GM21423 (cell line): ENCODE results near the gene NAA15.
A peak's percentile ranks its signal among the peaks of the same experiment; 100 is the strongest.
"Not testable (repeated sequence)": the region's sequence is repeated elsewhere in the genome, so short reads cannot be mapped to it uniquely, and the experiment has no call there.

Experiments used
- ATAC-seq: cut with Tn5 transposase; IDR thresholded peaks from one replicate; pipeline ENCODE4 v1.9.1; 2021; ENCODE audit warnings: mild to moderate bottlenecking, moderate library complexity; ENCODE audit not compliant: unreplicated experiment

Gene NAA15

DNA sequence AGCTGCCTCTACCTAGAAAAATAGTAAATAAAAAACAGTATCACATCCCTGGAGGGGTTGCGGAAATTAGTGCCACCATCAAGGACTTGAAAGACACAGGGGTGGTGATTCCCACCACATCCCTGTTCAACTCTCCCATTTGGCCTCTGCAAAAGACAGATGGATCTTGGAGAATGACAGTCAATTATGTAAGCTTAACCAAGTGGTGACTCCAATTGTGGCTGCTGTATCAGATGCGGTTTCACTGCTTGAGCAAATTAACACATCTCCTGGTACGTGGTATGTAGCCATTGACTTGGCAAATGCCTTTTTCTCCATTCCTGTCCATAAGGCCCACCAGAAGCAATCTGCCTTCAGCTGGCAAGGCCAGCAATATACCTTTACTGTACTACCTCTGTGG lies 143.6 kb downstream of the NAA15 start:
- not testable (repeated sequence) for ATAC-seq

DNA sequence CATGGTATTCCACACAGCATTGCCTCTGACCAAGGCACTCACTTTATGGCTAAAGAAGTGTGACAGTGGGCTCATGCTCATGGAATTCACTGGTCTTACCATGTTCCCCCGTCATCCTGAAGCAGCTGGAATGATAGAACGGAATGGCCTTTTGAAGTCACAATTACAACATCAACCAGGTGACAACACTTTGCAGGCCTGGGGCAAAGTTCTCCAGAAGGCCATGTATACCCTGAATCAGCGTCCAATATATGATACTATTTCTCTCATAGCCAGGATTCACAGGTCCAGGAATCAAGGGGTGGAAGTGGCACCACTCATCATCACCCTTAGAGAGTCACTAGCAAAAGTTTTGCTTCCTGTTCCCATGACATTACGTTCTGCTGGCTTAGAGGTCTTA lies 145.8 kb downstream of the NAA15 start:
- not testable (repeated sequence) for ATAC-seq

DNA sequence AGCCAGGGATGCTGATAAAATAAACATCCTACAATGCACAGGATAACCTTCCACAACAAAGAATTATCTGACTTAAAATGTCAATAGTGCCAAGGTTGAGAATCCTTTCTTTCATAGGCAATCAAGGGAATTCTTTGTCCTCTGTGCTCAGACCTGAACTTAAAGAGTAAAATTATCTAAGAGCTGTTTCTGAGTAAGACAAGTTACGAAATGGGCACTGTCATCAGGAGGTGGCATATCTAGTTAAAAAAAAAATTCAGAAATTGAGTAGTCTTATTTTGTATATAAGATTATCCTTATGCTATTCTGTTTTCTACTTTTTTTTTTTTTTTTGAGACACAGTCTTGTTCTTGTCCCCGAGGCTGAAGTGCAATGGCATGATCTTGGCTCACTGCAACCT lies 149.3 kb downstream of the NAA15 start:
- no peak for ATAC-seq

DNA sequence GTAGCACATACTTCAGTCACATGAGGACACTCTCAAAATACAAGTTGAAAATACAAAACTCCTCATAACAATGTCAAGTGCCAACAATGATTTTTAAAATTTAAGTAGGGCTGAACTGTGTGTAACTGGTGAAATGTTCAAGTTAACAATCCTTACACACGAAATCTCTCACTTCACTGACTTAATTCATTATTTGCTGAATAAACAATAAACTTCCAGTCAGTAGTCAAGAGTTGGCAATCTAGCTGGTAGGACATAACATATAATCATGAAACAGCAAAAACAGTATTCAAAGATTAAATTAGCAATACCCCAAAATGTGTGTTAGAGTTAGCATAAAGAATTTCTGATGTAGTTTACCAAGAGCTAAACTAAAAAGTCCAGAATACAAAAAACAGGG lies 150.7 kb downstream of the NAA15 start:
- ATAC-seq = no peak

DNA sequence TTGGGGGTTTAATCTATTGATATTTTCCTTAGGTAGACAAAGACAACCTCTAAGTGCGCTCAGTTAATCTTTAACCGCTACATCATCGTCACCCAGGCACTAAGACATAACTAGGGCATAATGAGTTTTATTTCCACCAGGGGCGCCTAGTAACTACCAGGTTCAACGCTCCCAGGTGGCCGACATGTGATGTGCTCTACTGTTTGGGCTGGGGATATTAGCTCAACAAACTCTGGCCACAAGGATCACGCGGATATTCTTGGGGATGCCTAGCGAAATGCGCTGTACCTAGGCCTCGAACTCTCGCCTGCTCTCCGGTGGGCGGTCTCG lies 151.7 kb downstream of the NAA15 start:
- ATAC-seq = peak; percentile 45

DNA sequence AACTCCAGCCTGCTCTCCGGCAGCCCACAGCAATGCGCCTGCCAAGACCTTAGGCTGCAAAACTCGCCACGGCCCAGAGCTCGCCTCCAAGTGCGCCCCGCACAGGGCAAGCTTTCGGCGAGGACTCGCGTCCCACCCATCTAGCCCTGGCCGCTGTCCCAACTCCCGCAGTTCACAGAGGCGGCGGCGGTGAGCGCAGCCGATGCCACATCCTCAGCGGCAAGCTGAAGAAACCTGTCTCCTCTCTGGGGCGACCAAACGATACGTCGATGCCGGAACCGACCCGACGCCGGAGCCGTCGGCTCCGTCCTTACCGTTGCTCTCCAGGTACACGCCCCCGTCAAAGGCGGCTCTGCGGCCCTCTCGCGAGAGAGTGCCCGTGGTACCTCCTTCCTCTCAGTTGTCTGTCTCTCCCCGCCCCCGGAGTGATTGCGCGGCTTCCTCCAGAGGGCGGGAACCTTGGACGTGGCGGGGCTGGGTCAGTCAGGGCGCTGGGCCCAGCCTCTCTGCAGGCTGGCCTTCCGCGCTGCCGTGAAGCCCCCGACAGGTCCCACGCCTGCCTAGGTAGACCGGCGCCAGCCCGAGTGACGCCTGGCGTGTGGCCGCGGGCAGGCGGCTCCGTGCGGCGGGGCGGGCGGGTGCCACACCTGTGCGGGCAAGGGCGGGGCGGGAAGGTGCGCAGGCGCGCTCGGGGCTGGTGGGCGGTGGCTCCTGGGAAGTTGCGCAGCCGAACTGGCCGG lies 152.2 kb downstream of the NAA15 start:
- peak; percentile 90 for ATAC-seq

DNA sequence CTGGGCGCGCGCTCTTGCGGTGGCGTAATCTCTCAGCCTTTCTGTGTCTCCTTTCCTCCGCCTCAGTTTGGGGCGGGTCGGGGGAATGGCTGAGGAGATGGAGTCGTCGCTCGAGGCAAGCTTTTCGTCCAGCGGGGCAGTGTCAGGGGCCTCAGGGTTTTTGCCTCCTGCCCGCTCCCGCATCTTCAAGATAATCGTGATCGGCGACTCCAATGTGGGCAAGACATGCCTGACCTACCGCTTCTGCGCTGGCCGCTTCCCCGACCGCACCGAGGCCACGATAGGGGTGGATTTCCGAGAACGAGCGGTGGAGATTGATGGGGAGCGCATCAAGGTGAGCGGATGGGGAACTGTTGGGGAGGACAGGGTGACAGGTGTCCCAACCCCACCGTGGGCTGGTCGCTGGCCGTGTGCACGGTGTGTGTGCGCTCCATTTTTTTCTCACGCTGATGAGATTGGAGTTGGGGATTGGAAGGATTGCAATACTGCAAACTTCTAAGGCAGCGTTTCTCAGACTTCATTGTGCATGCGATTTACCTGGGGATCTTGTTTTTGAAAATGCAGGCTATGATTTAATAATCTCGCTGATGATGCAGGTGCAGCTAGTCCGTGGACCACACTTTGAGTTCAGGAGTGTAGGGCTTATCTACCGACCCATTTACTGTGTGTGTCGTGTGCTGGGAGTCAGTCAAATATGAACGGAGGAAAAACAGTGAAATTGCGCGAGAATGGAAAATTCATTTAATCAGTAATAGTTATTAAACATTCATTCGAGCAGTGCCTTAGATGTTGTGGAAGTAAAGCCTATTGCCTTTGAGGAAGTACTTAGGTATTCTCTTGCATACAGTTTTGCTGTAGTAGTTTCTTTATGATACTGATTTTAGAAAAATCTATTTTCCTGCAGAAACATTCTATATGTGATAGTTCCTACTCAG lies 153.1 kb downstream of the NAA15 start, which contains the start of gene RAB33B:
TSS of gene RAB33B (plus strand) at position 11 of the 935 bp plus-strand sequence. CDS start at position 86, 75 bp downstream.
- peak; percentile 3 for ATAC-seq

DNA sequence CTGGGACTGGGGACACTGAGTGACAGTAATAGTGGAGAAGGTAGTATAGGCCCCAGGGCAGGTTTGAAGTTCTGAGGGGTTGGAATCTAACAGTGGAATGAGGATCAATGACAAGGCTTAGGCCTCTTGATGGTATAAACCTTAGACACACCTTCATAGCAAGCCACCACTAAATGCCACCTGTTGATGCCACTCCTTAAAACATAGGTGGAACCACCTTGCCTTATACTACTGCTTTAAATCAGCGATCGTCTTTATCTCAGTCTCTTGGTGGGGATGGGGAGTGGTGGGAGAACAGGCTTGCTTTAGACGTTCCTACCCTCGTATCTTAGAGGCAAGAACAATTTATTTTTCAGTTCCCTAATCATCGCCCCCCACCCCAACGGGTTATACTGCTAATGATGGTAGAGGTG lies 153.8 kb downstream of the NAA15 start:
- ATAC-seq = no peak

DNA sequence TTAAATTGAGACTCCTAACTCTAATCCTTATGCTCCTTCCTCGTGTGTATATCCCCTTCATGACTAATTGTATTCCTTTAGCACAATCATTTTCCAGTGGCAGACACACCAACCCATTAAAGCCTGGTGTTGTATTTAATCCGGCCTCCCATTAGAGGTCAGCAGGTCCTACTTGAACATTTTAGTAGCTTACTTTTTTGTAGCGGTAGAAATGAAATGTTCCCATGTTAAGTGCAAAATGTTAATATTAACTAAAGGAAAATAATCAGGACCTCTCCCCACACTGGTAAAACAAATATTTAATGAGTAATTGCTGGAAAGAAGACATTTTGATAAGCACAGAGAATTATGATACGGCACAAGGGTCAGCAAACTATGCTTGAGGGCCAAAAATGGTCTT lies 156.0 kb downstream of the NAA15 start:
- ATAC-seq = no peak

DNA sequence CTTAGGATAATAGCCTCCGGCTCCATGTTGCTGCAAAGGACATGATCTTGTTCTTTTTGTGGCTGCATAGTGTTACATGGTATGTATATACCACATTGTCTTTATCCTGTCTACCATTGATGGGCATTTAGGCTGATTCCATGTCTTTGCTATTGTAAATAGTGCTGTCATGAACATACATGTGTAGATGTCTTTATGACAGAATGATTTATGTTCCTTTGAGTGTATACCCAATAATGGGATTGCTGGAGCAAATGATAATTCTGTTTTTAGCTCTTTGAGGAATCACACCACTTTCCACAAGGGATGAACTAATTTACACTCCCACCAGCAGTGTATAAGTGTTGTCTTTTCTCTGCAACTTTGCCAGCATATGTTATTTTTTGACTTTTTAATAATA lies 157.2 kb downstream of the NAA15 start:
- ATAC-seq = no peak

DNA sequence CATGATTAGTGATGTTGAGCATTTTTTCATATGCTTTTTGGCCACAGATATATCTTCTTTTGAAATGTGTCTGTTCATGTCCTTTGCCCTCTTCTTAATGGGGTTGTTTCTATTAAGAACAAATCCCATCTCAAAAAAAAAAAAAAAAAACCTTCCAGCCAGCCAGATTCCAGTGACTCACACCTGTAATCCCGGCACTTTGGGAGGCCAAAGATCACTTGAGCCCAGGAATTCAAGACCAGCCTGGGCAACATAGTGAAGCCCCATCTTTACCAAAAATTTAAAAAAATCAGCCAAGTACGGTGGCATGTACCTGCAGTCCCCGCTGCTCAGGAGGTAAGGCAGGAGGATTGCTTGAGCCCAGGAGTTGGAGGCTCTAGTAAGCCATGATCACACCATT lies 157.7 kb downstream of the NAA15 start:
- ATAC-seq = no peak

DNA sequence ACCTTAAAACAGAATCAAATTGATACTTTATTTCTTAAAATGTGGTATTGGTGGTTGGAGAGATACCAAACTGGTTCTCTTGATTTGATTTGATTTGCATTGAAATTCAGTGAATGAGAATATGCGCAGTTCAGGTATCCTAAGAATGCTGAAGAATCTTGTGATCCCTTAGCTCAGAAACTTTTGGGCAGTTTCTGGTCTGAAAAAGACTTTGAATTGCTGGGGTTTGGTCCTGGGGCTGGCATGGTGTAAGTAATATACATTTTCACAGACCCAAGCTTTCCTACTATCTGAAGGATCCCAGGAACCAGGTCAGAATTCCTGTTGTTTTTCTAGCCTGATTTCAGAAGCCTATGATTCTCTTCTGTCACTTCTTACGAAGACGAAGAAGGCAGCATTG lies 159.3 kb downstream of the NAA15 start:
- no peak for ATAC-seq

DNA sequence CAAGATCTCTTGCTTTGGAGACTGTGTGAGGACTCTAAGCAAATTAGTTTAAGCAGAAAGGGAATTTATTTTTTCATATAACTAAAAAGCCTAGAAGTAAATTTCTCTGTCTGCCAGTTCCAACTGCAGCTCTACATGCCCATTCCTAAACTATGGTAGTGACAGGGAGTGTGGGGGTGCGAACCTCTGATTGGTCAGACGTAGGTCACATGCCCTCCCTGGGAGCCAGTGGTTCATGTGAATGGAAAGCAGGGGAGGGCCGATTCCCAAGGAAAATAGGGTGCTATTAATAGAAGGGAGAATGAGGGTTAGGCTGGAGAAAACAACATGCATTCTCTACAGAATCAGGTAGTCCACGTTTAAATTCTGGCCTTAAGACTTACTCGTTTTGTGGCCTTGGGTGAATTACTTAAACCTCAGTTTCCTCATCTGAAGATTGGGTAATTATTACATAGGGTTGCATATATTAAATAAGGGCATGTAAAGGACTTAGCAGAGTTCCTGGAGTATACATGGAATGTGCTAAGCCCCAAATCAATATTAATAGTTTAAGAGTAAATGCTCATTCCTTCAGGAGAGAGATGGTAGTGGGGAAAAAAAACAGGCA lies 159.8 kb downstream of the NAA15 start:
- ATAC-seq = no peak

DNA sequence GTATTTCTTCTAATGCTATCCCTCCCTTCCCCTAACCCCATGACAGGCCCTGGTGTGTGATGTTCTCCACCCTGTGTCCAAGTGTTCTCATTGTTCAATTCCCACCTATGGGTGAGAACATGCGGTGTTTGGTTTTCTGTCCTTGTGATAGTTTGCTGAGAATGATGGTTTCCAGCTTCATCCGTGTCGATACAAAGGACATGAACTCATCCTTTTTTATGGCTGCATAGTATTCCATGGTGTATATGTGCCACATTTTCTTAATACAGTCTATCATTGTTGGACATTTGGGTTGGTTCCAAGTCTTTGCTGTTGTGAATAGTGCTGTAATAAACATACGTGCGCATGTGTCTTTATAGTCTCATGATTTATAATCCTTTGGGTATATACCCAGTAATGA lies 163.2 kb downstream of the NAA15 start:
- not testable (repeated sequence) for ATAC-seq

DNA sequence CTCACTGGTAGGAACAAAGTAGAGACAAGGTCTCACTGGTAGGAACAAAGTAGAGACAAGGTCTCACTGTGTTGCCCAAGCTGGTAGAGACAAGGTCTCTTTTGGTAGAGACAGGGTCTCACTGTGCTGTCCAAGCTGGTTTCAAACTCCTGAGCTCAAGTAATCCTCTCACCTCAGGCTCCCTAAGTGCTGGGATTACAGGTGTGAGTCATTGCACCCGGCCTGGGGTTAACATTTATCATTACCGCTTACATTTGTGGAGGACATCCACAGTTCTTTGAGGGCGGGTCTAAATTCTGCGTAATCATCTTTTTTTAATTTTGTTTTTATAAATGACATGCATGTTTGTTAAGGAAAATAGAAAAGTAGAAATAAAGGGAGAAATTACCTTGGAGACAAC lies 164.6 kb downstream of the NAA15 start:
- no peak for ATAC-seq

DNA sequence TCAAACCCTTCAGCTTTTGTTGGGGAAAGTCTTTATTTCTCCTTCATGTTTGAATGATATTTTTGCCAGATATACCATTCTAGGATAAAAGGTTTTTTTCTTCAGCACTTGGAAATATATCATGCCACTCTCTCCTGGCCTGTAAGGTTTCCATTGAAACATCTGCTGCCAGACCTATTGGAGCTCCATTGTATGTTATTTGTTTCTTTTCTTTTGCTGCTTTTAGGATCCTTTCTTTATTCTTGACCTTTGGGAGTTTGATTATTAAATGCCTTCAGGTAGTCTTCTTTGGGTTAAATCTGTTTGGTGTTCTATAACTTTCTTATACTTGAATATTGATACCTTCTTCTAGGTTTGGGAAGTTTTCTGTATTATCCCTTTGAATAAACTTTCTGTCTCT lies 167.5 kb downstream of the NAA15 start:
- ATAC-seq = not testable (repeated sequence)

DNA sequence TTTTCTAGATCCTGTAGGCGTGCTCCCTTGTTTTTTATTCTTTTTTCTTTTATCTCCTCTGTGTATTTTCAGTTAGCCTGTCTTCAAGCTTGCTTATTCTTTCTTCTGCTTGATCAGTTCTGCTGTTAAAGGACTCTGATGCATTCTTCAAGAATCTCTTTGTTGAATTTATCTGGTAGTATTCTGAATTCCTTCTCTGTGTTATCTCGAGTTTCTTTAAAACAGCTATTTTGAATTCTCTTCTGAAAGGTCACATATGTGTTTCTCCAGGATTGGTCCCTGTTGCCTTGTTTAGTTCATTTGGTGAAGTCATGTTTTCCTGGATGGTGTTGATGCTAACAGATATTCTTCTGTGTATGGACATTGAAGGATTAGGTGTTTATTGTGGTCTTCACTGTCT lies 167.9 kb downstream of the NAA15 start:
- no peak for ATAC-seq
